HepG2 (cell line): Measurements from ENCODE around the gene FGFR3. TPM values are rescaled to one million over a fixed set of nuclear protein-coding genes. Genes with fewer than 3 reads are reported as not detected.
A peak's percentile ranks its signal among the peaks of the same experiment; 100 is the strongest.

Source experiments
- JUNB ChIP-seq: sonication (generic); formaldehyde crosslinking; IDR thresholded peaks from 2 replicates; pipeline ENCODE4 v1.8.0; 2022; ENCODE audit warnings: missing genetic modification reagents, mild to moderate bottlenecking, borderline replicate concordance
- JUND ChIP-seq: sonication (generic); formaldehyde crosslinking; IDR thresholded peaks from 2 replicates; pipeline ENCODE4 v1.8.0; 2022; ENCODE audit warnings: mild to moderate bottlenecking, missing genetic modification reagents
- SP140L ChIP-seq: sonication (generic); formaldehyde crosslinking; IDR thresholded peaks from 2 replicates; pipeline ENCODE4 v1.4.0; 2020; ENCODE audit warnings: missing genetic modification reagents, borderline replicate concordance
- YEATS2 ChIP-seq: sonication (generic); formaldehyde crosslinking; IDR thresholded peaks from 2 replicates; pipeline ENCODE4 v1.4.0; 2020; ENCODE audit warnings: missing genetic modification reagents, borderline replicate concordance
- ZNF337 ChIP-seq: sonication (generic); formaldehyde crosslinking; IDR thresholded peaks from 2 replicates; pipeline ENCODE4 v1.5.1; 2020; ENCODE audit warnings: missing genetic modification reagents, low read depth, mild to moderate bottlenecking, borderline replicate concordance
- ZNF496 ChIP-seq: sonication (generic); formaldehyde crosslinking; IDR thresholded peaks from 2 replicates; pipeline ENCODE4 v1.8.1; 2023; ENCODE audit warnings: mild to moderate bottlenecking, moderate library complexity, missing genetic modification reagents; ENCODE audit not compliant: insufficient replicate concordance
- ZNF558 ChIP-seq: sonication (generic); formaldehyde crosslinking; IDR thresholded peaks from 2 replicates; pipeline ENCODE4 v1.9.0; 2022; ENCODE audit warnings: mild to moderate bottlenecking, missing genetic modification reagents, borderline replicate concordance
- ZSCAN31 ChIP-seq: sonication (generic); formaldehyde crosslinking; IDR thresholded peaks from 2 replicates; pipeline ENCODE4 v1.5.0; 2020; ENCODE audit warnings: low read depth, mild to moderate bottlenecking, missing genetic modification reagents
- polyA plus RNA-seq, 8 experiments: library from polyadenylated mRNA; depleted of rRNA in 3 of 8; stranded (reverse) in 7 of 8; unstranded in 1 of 8; fragments of >200 nt; fragmentation: Illumina TruSeq in 4 of 8; extraction: Trizol in 4 of 8; gene quantifications; 2 replicates each; pipeline versions ENCODE4 v1.2.1 to v1.2.3, GENCODE V29; 2011 to 2016; ENCODE audit warnings: low read depth in 4 of 8, missing spikeins in 1 of 8, mixed read lengths in 1 of 8; ENCODE audit not compliant: insufficient read depth in 1 of 8
- total RNA-seq, 5 experiments: library from RNA; depleted of rRNA; stranded (reverse); fragments of >200 nt; fragmentation: Illumina TruSeq; extraction: Trizol; gene quantifications; 2 replicates each; pipeline ENCODE4 v1.2.3, GENCODE V29; 2016; ENCODE audit warnings: low read depth in 1 of 5
- TF ChIP-seq, protein P1 (sequence below): sonication (generic); formaldehyde crosslinking; IDR thresholded peaks from 2 replicates; pipeline ENCODE4 v1.5.0; 2020; ENCODE audit warnings: missing genetic modification reagents, mild to moderate bottlenecking, borderline replicate concordance
- TF ChIP-seq, protein P2 (sequence below), 2 experiments: IDR thresholded peaks; 2 replicates each; pipeline ENCODE4 v1.6.1; 2011 to 2012; ENCODE audit warnings: low read length in 2 of 2, borderline replicate concordance in 1 of 2, low read depth in 1 of 2, mild to moderate bottlenecking in 1 of 2, moderate library complexity in 1 of 2
- TF ChIP-seq, protein P3 (sequence below): sonication (generic); formaldehyde crosslinking; IDR thresholded peaks from 2 replicates; pipeline ENCODE4 v1.8.0; 2022; ENCODE audit warnings: mild to moderate bottlenecking, missing genetic modification reagents, moderate library complexity
- TF ChIP-seq, protein P4 (sequence below): sonication (generic); formaldehyde crosslinking; IDR thresholded peaks from 2 replicates; pipeline ENCODE4 v1.9.0; 2021; ENCODE audit warnings: mild to moderate bottlenecking, missing genetic modification reagents

The FGFR3 gene
- total and polyA plus RNA-seq, 2 of the 13 experiments (the other 11 are each of a cell fraction or from before 2014, with no cell fraction given), result 103 to 109 TPM

GRCh38 chr4:1751155-1751918, 41.8 kb upstream of the FGFR3 start (continued):
- TF ChIP-seq JUNB (CRISPR knock-in tag) (no peak), JUND (CRISPR knock-in tag) (no peak), SP140L (CRISPR knock-in tag) (no peak), ZNF337 (CRISPR knock-in tag) (no peak), ZNF496 (CRISPR knock-in tag) (no peak), YEATS2 (CRISPR knock-in tag) (no peak), ZSCAN31 (CRISPR knock-in tag) (no peak), ZNF558 (CRISPR knock-in tag) (peak; percentile 65; the same call in 1 of the 2 replicates)
- TF ChIP-seq, protein P1, sequence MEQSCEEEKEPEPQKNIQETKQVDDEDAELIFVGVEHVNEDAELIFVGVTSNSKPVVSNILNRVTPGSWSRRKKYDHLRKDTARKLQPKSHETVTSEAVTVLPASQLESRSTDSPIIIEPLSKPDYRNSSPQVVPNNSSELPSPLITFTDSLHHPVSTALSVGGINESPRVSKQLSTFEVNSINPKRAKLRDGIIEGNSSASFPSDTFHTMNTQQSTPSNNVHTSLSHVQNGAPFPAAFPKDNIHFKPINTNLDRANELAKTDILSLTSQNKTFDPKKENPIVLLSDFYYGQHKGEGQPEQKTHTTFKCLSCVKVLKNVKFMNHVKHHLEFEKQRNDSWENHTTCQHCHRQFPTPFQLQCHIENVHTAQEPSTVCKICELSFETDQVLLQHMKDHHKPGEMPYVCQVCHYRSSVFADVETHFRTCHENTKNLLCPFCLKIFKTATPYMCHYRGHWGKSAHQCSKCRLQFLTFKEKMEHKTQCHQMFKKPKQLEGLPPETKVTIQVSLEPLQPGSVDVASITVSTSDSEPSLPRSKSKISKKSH (CRISPR knock-in tag), result 0 out of 2 replicates have a peak, but pooled peaks have one; percentile 5
- TF ChIP-seq, protein P2, sequence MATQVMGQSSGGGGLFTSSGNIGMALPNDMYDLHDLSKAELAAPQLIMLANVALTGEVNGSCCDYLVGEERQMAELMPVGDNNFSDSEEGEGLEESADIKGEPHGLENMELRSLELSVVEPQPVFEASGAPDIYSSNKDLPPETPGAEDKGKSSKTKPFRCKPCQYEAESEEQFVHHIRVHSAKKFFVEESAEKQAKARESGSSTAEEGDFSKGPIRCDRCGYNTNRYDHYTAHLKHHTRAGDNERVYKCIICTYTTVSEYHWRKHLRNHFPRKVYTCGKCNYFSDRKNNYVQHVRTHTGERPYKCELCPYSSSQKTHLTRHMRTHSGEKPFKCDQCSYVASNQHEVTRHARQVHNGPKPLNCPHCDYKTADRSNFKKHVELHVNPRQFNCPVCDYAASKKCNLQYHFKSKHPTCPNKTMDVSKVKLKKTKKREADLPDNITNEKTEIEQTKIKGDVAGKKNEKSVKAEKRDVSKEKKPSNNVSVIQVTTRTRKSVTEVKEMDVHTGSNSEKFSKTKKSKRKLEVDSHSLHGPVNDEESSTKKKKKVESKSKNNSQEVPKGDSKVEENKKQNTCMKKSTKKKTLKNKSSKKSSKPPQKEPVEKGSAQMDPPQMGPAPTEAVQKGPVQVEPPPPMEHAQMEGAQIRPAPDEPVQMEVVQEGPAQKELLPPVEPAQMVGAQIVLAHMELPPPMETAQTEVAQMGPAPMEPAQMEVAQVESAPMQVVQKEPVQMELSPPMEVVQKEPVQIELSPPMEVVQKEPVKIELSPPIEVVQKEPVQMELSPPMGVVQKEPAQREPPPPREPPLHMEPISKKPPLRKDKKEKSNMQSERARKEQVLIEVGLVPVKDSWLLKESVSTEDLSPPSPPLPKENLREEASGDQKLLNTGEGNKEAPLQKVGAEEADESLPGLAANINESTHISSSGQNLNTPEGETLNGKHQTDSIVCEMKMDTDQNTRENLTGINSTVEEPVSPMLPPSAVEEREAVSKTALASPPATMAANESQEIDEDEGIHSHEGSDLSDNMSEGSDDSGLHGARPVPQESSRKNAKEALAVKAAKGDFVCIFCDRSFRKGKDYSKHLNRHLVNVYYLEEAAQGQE (IDR thresholded peaks at IDR 0.05; ENCODE audit: borderline replicate concordance in 1 of 2, low read depth in 1 of 2, low read length in 2 of 2), result no peak
- TF ChIP-seq, protein P3, sequence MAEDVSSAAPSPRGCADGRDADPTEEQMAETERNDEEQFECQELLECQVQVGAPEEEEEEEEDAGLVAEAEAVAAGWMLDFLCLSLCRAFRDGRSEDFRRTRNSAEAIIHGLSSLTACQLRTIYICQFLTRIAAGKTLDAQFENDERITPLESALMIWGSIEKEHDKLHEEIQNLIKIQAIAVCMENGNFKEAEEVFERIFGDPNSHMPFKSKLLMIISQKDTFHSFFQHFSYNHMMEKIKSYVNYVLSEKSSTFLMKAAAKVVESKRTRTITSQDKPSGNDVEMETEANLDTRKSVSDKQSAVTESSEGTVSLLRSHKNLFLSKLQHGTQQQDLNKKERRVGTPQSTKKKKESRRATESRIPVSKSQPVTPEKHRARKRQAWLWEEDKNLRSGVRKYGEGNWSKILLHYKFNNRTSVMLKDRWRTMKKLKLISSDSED (CRISPR knock-in tag), result no peak
- TF ChIP-seq, protein P4, sequence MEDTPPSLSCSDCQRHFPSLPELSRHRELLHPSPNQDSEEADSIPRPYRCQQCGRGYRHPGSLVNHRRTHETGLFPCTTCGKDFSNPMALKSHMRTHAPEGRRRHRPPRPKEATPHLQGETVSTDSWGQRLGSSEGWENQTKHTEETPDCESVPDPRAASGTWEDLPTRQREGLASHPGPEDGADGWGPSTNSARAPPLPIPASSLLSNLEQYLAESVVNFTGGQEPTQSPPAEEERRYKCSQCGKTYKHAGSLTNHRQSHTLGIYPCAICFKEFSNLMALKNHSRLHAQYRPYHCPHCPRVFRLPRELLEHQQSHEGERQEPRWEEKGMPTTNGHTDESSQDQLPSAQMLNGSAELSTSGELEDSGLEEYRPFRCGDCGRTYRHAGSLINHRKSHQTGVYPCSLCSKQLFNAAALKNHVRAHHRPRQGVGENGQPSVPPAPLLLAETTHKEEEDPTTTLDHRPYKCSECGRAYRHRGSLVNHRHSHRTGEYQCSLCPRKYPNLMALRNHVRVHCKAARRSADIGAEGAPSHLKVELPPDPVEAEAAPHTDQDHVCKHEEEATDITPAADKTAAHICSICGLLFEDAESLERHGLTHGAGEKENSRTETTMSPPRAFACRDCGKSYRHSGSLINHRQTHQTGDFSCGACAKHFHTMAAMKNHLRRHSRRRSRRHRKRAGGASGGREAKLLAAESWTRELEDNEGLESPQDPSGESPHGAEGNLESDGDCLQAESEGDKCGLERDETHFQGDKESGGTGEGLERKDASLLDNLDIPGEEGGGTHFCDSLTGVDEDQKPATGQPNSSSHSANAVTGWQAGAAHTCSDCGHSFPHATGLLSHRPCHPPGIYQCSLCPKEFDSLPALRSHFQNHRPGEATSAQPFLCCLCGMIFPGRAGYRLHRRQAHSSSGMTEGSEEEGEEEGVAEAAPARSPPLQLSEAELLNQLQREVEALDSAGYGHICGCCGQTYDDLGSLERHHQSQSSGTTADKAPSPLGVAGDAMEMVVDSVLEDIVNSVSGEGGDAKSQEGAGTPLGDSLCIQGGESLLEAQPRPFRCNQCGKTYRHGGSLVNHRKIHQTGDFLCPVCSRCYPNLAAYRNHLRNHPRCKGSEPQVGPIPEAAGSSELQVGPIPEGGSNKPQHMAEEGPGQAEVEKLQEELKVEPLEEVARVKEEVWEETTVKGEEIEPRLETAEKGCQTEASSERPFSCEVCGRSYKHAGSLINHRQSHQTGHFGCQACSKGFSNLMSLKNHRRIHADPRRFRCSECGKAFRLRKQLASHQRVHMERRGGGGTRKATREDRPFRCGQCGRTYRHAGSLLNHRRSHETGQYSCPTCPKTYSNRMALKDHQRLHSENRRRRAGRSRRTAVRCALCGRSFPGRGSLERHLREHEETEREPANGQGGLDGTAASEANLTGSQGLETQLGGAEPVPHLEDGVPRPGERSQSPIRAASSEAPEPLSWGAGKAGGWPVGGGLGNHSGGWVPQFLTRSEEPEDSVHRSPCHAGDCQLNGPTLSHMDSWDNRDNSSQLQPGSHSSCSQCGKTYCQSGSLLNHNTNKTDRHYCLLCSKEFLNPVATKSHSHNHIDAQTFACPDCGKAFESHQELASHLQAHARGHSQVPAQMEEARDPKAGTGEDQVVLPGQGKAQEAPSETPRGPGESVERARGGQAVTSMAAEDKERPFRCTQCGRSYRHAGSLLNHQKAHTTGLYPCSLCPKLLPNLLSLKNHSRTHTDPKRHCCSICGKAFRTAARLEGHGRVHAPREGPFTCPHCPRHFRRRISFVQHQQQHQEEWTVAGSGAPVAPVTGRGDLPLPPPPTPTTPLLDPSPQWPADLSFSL, result no peak
